H1 (cell line): ENCODE results near the gene HTRA1.

ENCODE experiments used
- POLR2A ChIP-seq, 2 experiments: IDR thresholded peaks; 1 replicate in 1 of 2; 2 replicates in 1 of 2; pipeline ENCODE4 v1.6.1; 2011; ENCODE audit warnings: low read depth in 2 of 2, low read length in 2 of 2, mild to moderate bottlenecking in 2 of 2; ENCODE audit errors: control extremely low read depth in 1 of 2
- ZNF274 ChIP-seq: IDR thresholded peaks from 2 replicates; pipeline ENCODE4 v1.7.0; 2012; ENCODE audit warnings: low read length, borderline replicate concordance; ENCODE audit errors: extremely low read depth

DNA sequence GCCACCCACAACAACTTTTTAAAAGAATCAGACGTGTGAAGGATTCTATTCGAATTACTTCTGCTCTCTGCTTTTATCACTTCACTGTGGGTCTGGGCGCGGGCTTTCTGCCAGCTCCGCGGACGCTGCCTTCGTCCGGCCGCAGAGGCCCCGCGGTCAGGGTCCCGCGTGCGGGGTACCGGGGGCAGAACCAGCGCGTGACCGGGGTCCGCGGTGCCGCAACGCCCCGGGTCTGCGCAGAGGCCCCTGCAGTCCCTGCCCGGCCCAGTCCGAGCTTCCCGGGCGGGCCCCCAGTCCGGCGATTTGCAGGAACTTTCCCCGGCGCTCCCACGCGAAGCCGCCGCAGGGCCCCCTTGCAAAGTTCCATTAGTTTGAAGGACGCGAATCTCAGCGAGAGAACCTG is 461 bp upstream of the HTRA1 start:
- TF ChIP-seq POLR2A (IDR thresholded peaks at IDR 0.05; ENCODE audit: control extremely low read depth in 1 of 2, low read depth in 2 of 2, low read length in 2 of 2), result no peak
- no peak for TF ChIP-seq ZNF274
